HepG2 (cell line): Measurements from ENCODE around the gene DOK7. TPM values are rescaled to one million over a fixed set of nuclear protein-coding genes. Genes with fewer than 3 reads are reported as not detected.

Experiments used
- ATF1 ChIP-seq: IDR thresholded peaks from 2 replicates; pipeline ENCODE4 v1.6.1; 2016; ENCODE audit warnings: mild to moderate bottlenecking, control low read depth
- BCL3 ChIP-seq: sonication (generic); formaldehyde crosslinking; IDR thresholded peaks from 2 replicates; pipeline ENCODE4 v1.5.1; 2020; ENCODE audit warnings: mild to moderate bottlenecking, missing genetic modification reagents, moderate library complexity
- ELF3 ChIP-seq: IDR thresholded peaks from 2 replicates; pipeline ENCODE4 v1.6.1; 2016; ENCODE audit warnings: missing genetic modification reagents, missing compliant biosample characterization
- FIP1L1 ChIP-seq: fragments of 200-400 bp; formaldehyde crosslinking; IDR thresholded peaks from 2 replicates; pipeline ENCODE4 v1.6.1; 2018; ENCODE audit warnings: low read depth, mild to moderate bottlenecking, low read length, moderate library complexity, borderline replicate concordance; ENCODE audit not compliant: insufficient read depth
- FOXC1 ChIP-seq: sonication (generic); formaldehyde crosslinking; IDR thresholded peaks from 2 replicates; pipeline ENCODE4 v1.8.0; 2022; ENCODE audit warnings: mild to moderate bottlenecking, missing genetic modification reagents, borderline replicate concordance
- HNF1A ChIP-seq, 2 experiments: sonication (generic) in 1 of 2; formaldehyde crosslinking in 1 of 2; IDR thresholded peaks; 2 replicates each; pipeline versions ENCODE4 v1.4.0 to v1.6.1; 2016 to 2020; ENCODE audit warnings: borderline replicate concordance in 1 of 2, low read depth in 1 of 2, mild to moderate bottlenecking in 1 of 2, missing genetic modification reagents in 1 of 2
- HNRNPLL ChIP-seq: fragments of 200-400 bp; formaldehyde crosslinking; IDR thresholded peaks from 2 replicates; pipeline ENCODE4 v1.6.1; 2017; ENCODE audit warnings: mild to moderate bottlenecking, low read depth, low read length; ENCODE audit not compliant: poor library complexity, severe bottlenecking
- KDM2A ChIP-seq: sonication (generic); formaldehyde crosslinking; IDR thresholded peaks from 2 replicates; pipeline ENCODE4 v1.4.0; 2020; ENCODE audit warnings: low read depth, missing genetic modification reagents, borderline replicate concordance
- MAF1 ChIP-seq: sonication (generic); formaldehyde crosslinking; IDR thresholded peaks from 2 replicates; pipeline ENCODE4 v1.5.0; 2020; ENCODE audit warnings: missing genetic modification reagents, borderline replicate concordance
- MEIS2 ChIP-seq: sonication (generic); formaldehyde crosslinking; IDR thresholded peaks from 2 replicates; pipeline ENCODE4 v1.9.0; 2021; ENCODE audit warnings: mild to moderate bottlenecking, missing genetic modification reagents
- PAXIP1 ChIP-seq: sonication (generic); formaldehyde crosslinking; conservative IDR thresholded peaks from 2 replicates; pipeline ENCODE4 v1.4.0; 2020; ENCODE audit warnings: mild to moderate bottlenecking, missing genetic modification reagents, moderate library complexity
- PHB2 ChIP-seq: fragments of 450-650 bp; IDR thresholded peaks from 2 replicates; pipeline ENCODE4 v1.6.1; 2018; ENCODE audit not compliant: partially characterized antibody
- PRPF4 ChIP-seq: fragments of 200-400 bp; formaldehyde crosslinking; IDR thresholded peaks from 2 replicates; pipeline ENCODE4 v1.6.1; 2016; ENCODE audit warnings: low read length, low read depth; ENCODE audit not compliant: poor library complexity, severe bottlenecking
- ZBTB2 ChIP-seq: sonication (generic); formaldehyde crosslinking; IDR thresholded peaks from 2 replicates; pipeline ENCODE4 v1.8.0; 2022; ENCODE audit warnings: low read depth, missing genetic modification reagents
- ZNF337 ChIP-seq: sonication (generic); formaldehyde crosslinking; IDR thresholded peaks from 2 replicates; pipeline ENCODE4 v1.5.1; 2020; ENCODE audit warnings: missing genetic modification reagents, low read depth, mild to moderate bottlenecking, borderline replicate concordance
- ZNF713 ChIP-seq: sonication (generic); formaldehyde crosslinking; IDR thresholded peaks from 2 replicates; pipeline ENCODE4 v1.4.0; 2020; ENCODE audit warnings: mild to moderate bottlenecking, missing genetic modification reagents
- polyA plus RNA-seq, 8 experiments: library from polyadenylated mRNA; depleted of rRNA in 3 of 8; stranded (reverse) in 7 of 8; unstranded in 1 of 8; fragments of >200 nt; fragmentation: Illumina TruSeq in 4 of 8; extraction: Trizol in 4 of 8; gene quantifications; 2 replicates each; pipeline versions ENCODE4 v1.2.1 to v1.2.3, GENCODE V29; 2011 to 2016; ENCODE audit warnings: low read depth in 4 of 8, missing spikeins in 1 of 8, mixed read lengths in 1 of 8; ENCODE audit not compliant: insufficient read depth in 1 of 8
- total RNA-seq, 5 experiments: library from RNA; depleted of rRNA; stranded (reverse); fragments of >200 nt; fragmentation: Illumina TruSeq; extraction: Trizol; gene quantifications; 2 replicates each; pipeline ENCODE4 v1.2.3, GENCODE V29; 2016; ENCODE audit warnings: low read depth in 1 of 5

The DOK7 gene
- total and polyA plus RNA-seq, 2 of the 13 experiments (the other 11 are each of a cell fraction or from before 2014, with no cell fraction given) = 0.03 to 0.07 TPM

GRCh38 chr4:3441501-3442459 lies 21.3 kb upstream of the DOK7 start, which contains the start of gene HGFAC (continued):
- TF ChIP-seq ZNF337 (CRISPR knock-in tag) = no peak
- TF ChIP-seq ZNF713 (CRISPR knock-in tag) = 0 out of 2 replicates have a peak, but pooled peaks have one; percentile 66
- TF ChIP-seq PRPF4 = no peak
- TF ChIP-seq ATF1 (CRISPR knock-in tag) = no peak
- TF ChIP-seq ZBTB2 (CRISPR knock-in tag) = no peak
- peak; percentile 92 for TF ChIP-seq HNF1A (IDR thresholded peaks at IDR 0.05; ENCODE audit: low read depth)
- TF ChIP-seq HNF1A (CRISPR knock-in tag; IDR thresholded peaks at IDR 0.05; ENCODE audit: borderline replicate concordance) = peak; percentile 97
- TF ChIP-seq FIP1L1 = no peak
- no peak for TF ChIP-seq KDM2A (CRISPR knock-in tag)
- TF ChIP-seq ELF3 (CRISPR knock-in tag) = peak; percentile 46
- no peak for TF ChIP-seq PHB2
- peak; percentile 92 for TF ChIP-seq PAXIP1
- no peak for TF ChIP-seq BCL3 (CRISPR knock-in tag)
- TF ChIP-seq MAF1 = no peak
- TF ChIP-seq MEIS2 = 0 out of 2 replicates have a peak, but pooled peaks have one; percentile 17
- no peak for TF ChIP-seq FOXC1 (CRISPR knock-in tag)
- TF ChIP-seq HNRNPLL = no peak
